B cell (primary cell): ENCODE results near the gene SPART.

Experiments
- CTCF ChIP-seq: fragments of 200-600 bp; IDR thresholded peaks from one replicate; pipeline ENCODE4 v1.8.0; 2022; ENCODE audit warnings: antibody characterized with exemption, mild to moderate bottlenecking
- EZH2 ChIP-seq: IDR thresholded peaks from 2 replicates; pipeline ENCODE4 v1.6.1; 2012; ENCODE audit warnings: borderline replicate concordance, low read depth, mild to moderate bottlenecking, moderate library complexity, low read length; ENCODE audit not compliant: insufficient read depth, poor library complexity, severe bottlenecking

DNA sequence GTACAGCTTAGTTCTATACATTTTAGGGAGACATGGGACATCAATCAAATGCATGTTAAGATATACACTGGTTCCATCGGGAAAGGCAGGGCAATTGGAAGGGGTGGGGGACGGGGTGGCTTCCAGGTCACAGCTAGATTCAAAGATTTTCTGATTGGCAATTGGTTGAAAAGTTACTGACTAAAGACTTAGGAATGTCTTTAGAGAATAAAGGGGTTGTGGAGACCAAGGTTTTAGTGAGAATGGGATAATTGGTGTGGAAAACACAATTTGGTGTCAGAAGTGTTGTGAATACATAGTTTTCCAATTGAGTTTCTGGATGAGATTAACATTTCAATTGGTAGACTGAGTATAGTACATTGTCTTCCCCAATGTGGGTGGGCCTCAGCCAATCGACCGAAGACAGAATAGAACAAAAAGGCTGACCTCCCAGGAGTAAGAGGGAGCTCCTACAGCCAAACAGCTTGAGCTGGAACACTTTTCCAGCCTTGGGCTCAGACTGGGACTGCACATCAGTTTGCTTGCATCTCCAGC lies 47.6 kb downstream of the SPART start:
- TF ChIP-seq CTCF, result no peak
- TF ChIP-seq EZH2, result no peak
